ENCODE results near the gene MYO3B. TPM values are rescaled to one million over a fixed set of nuclear protein-coding genes. Genes with fewer than 3 reads are reported as not detected.

Gene MYO3B
- total RNA-seq, 1 experiment from 2014 or later: 0.09 TPM

GRCh38 chr2:170159060-170159459, 18.9 kb upstream of the MYO3B start:
- BruUV-seq (replicated peaks): no TSS peak
- Mint-ChIP-seq H3K27ac (ENCODE audit: unreplicated experiment) (no peak overlapping the region), H3K4me1 (ENCODE audit: low read depth, unreplicated experiment) (peaks cover 14% of the 10 kb centered on the region), H3K9me3 (ENCODE audit: unreplicated experiment) (peaks cover 8% of the 10 kb centered on the region), H3K4me3 (ENCODE audit: unreplicated experiment) (no peak overlapping the region), H3K36me3 (ENCODE audit: insufficient read depth, unreplicated experiment) (no peaks in the 10 kb centered on the region), H3K27me3 (ENCODE audit: insufficient read depth, unreplicated experiment) (no peaks in the 10 kb centered on the region)
- CTCF ChIA-PET: no interaction called here
- H3K36me3 ChIP-seq (ENCODE audit: control insufficient read depth, insufficient read depth, low read length): no peaks in the 10 kb centered on the region
- H3K4me3 ChIP-seq (ENCODE audit: low read depth, low read length): no peak overlapping the region
- DNase-seq: no peak
- intact Hi-C loops (cut with micrococcal nuclease; ENCODE audit: unreplicated experiment): no loop called here
- H3K4me1 ChIP-seq: peaks cover 17% of the 10 kb centered on the region; the same call in 1 of the 2 replicates
- H3K9me3 ChIP-seq: no peaks in the 10 kb centered on the region
- POLR2A ChIA-PET: no interaction called here
- no peak for TF ChIP-seq CTCF (IDR thresholded peaks at IDR 0.05; ENCODE audit: insufficient read depth in 1 of 2, low read depth in 1 of 2, low read length in 1 of 2, severe bottlenecking in 1 of 2, unreplicated experiment in 1 of 2)
- H3K27me3 ChIP-seq (replicated peaks; ENCODE audit: control insufficient read depth, insufficient read depth, low read length): no peaks in the 10 kb centered on the region

GRCh38 chr2:170161516-170162270, 16.3 kb upstream of the MYO3B start:
- intact Hi-C loops (cut with micrococcal nuclease; ENCODE audit: unreplicated experiment): no loop called here
- Mint-ChIP-seq H3K36me3 (ENCODE audit: insufficient read depth, unreplicated experiment) (no peaks in the 10 kb centered on the region), H3K4me3 (ENCODE audit: unreplicated experiment) (no peak overlapping the region), H3K27me3 (ENCODE audit: insufficient read depth, unreplicated experiment) (no peaks in the 10 kb centered on the region), H3K4me1 (ENCODE audit: low read depth, unreplicated experiment) (no peaks in the 10 kb centered on the region), H3K27ac (ENCODE audit: unreplicated experiment) (no peak overlapping the region), H3K9me3 (ENCODE audit: unreplicated experiment) (peaks cover 8% of the 10 kb centered on the region)
- BruUV-seq (replicated peaks): no TSS peak
- Histone ChIP-seq H3K9me3 (no peaks in the 10 kb centered on the region), H3K4me1 (peaks cover 6% of the 10 kb centered on the region; the same call in 1 of the 2 replicates), H3K36me3 (ENCODE audit: control insufficient read depth, insufficient read depth, low read length) (no peaks in the 10 kb centered on the region), H3K27me3 (replicated peaks; ENCODE audit: control insufficient read depth, insufficient read depth, low read length) (no peaks in the 10 kb centered on the region), H3K4me3 (ENCODE audit: low read depth, low read length) (no peak overlapping the region)
- ChIA-PET CTCF (no interaction called here), POLR2A (no interaction called here)
- DNase-seq: no peak
- TF ChIP-seq CTCF (IDR thresholded peaks at IDR 0.05; ENCODE audit: insufficient read depth in 1 of 2, low read depth in 1 of 2, low read length in 1 of 2, severe bottlenecking in 1 of 2, unreplicated experiment in 1 of 2): no peak

- Histone ChIP-seq H3K27me3 (replicated peaks; ENCODE audit: control insufficient read depth, insufficient read depth, low read length) (no peaks in the 10 kb centered on the region), H3K4me1 (peaks cover under 1% of the 10 kb centered on the region; the same call in 1 of the 2 replicates), H3K36me3 (ENCODE audit: control insufficient read depth, insufficient read depth, low read length) (no peaks in the 10 kb centered on the region), H3K4me3 (ENCODE audit: low read depth, low read length) (no peak overlapping the region), H3K9me3 (no peaks in the 10 kb centered on the region)
- POLR2A ChIA-PET: no interaction called here
- no peak for TF ChIP-seq CTCF (IDR thresholded peaks at IDR 0.05; ENCODE audit: insufficient read depth in 1 of 2, low read depth in 1 of 2, low read length in 1 of 2, severe bottlenecking in 1 of 2, unreplicated experiment in 1 of 2)
- no peak for DNase-seq
- intact Hi-C loops (cut with micrococcal nuclease; ENCODE audit: unreplicated experiment): no loop called here
- Mint-ChIP-seq H3K36me3 (ENCODE audit: insufficient read depth, unreplicated experiment) (no peaks in the 10 kb centered on the region), H3K27me3 (ENCODE audit: insufficient read depth, unreplicated experiment) (no peaks in the 10 kb centered on the region), H3K9me3 (ENCODE audit: unreplicated experiment) (peaks cover 8% of the 10 kb centered on the region), H3K4me1 (ENCODE audit: low read depth, unreplicated experiment) (no peaks in the 10 kb centered on the region), H3K4me3 (ENCODE audit: unreplicated experiment) (no peak overlapping the region), H3K27ac (ENCODE audit: unreplicated experiment) (no peak overlapping the region)
- BruUV-seq (replicated peaks): no TSS peak
- CTCF ChIA-PET: interaction anchor here (0.6 kb wide), 1 partner anchor 1072 kb away, joined by 3 read pairs; no protein-coding TSS in a partner anchor
Observed at GRCh38 chr2:170162271-170162632, 15.7 kb upstream of the MYO3B start.

Data from Caco-2 (cell line).